HepG2 (cell line): Measurements from ENCODE around the gene VWA1. TPM values are rescaled to one million over a fixed set of nuclear protein-coding genes. Genes with fewer than 3 reads are reported as not detected.

ENCODE experiments used
- MNT ChIP-seq: fragments of 450-650 bp; IDR thresholded peaks from 2 replicates; pipeline ENCODE4 v1.6.1; 2016
- NFYB ChIP-seq: sonication (generic); formaldehyde crosslinking; IDR thresholded peaks from 2 replicates; pipeline ENCODE4 v1.4.0; 2020; ENCODE audit warnings: missing genetic modification reagents
- NR1H2 ChIP-seq: sonication (generic); formaldehyde crosslinking; IDR thresholded peaks from 2 replicates; pipeline ENCODE4 v1.8.1; 2022; ENCODE audit warnings: low read depth, missing genetic modification reagents, borderline replicate concordance
- PPARG ChIP-seq: conservative IDR thresholded peaks from 2 replicates; pipeline ENCODE4 v1.6.1; 2016; ENCODE audit warnings: missing biosample characterization, missing genetic modification reagents
- ZMYM4 ChIP-seq: sonication (generic); formaldehyde crosslinking; IDR thresholded peaks from 2 replicates; pipeline ENCODE4 v1.8.1; 2023; ENCODE audit warnings: mild to moderate bottlenecking, missing genetic modification reagents
- ZNF121 ChIP-seq: sonication (generic); formaldehyde crosslinking; IDR thresholded peaks from 2 replicates; pipeline ENCODE4 v1.5.0; 2020; ENCODE audit warnings: mild to moderate bottlenecking, missing genetic modification reagents
- ZNF138 ChIP-seq: sonication (generic); formaldehyde crosslinking; IDR thresholded peaks from 2 replicates; pipeline ENCODE4 v1.5.0; 2020; ENCODE audit warnings: mild to moderate bottlenecking, low read depth, missing genetic modification reagents
- ZNF251 ChIP-seq: sonication (generic); formaldehyde crosslinking; IDR thresholded peaks from 2 replicates; pipeline ENCODE4 v1.9.0; 2021; ENCODE audit warnings: mild to moderate bottlenecking, missing genetic modification reagents
- ZNF264 ChIP-seq: sonication (generic); formaldehyde crosslinking; IDR thresholded peaks from 2 replicates; pipeline ENCODE4 v1.4.0; 2020; ENCODE audit warnings: missing genetic modification reagents
- ZNF572 ChIP-seq: sonication (generic); formaldehyde crosslinking; IDR thresholded peaks from 2 replicates; pipeline ENCODE4 v1.5.1; 2020; ENCODE audit warnings: mild to moderate bottlenecking, missing genetic modification reagents
- ZNF687 ChIP-seq: sonication (generic); formaldehyde crosslinking; IDR thresholded peaks from 2 replicates; pipeline ENCODE4 v1.5.1; 2020; ENCODE audit warnings: mild to moderate bottlenecking, missing genetic modification reagents, moderate library complexity
- ZNF775 ChIP-seq: sonication (generic); formaldehyde crosslinking; IDR thresholded peaks from 2 replicates; pipeline ENCODE4 v1.4.0; 2020; ENCODE audit warnings: missing genetic modification reagents, mild to moderate bottlenecking, moderate library complexity, borderline replicate concordance
- ZNF850 ChIP-seq: sonication (generic); formaldehyde crosslinking; conservative IDR thresholded peaks from 2 replicates; pipeline ENCODE4 v1.9.0; 2021; ENCODE audit warnings: mild to moderate bottlenecking, missing genetic modification reagents
- ZNF883 ChIP-seq: sonication (generic); formaldehyde crosslinking; IDR thresholded peaks from 2 replicates; pipeline ENCODE4 v1.5.1; 2020; ENCODE audit warnings: mild to moderate bottlenecking, missing genetic modification reagents; ENCODE audit errors: not compliant biosample characterization
- polyA plus RNA-seq, 8 experiments: library from polyadenylated mRNA; depleted of rRNA in 3 of 8; stranded (reverse) in 7 of 8; unstranded in 1 of 8; fragments of >200 nt; fragmentation: Illumina TruSeq in 4 of 8; extraction: Trizol in 4 of 8; gene quantifications; 2 replicates each; pipeline versions ENCODE4 v1.2.1 to v1.2.3, GENCODE V29; 2011 to 2016; ENCODE audit warnings: low read depth in 4 of 8, missing spikeins in 1 of 8, mixed read lengths in 1 of 8; ENCODE audit not compliant: insufficient read depth in 1 of 8
- total RNA-seq, 5 experiments: library from RNA; depleted of rRNA; stranded (reverse); fragments of >200 nt; fragmentation: Illumina TruSeq; extraction: Trizol; gene quantifications; 2 replicates each; pipeline ENCODE4 v1.2.3, GENCODE V29; 2016; ENCODE audit warnings: low read depth in 1 of 5
- TF ChIP-seq, protein P1 (sequence below): sonication (generic); formaldehyde crosslinking; IDR thresholded peaks from 2 replicates; pipeline ENCODE4 v1.9.0; 2021; ENCODE audit warnings: missing genetic modification reagents, mild to moderate bottlenecking, borderline replicate concordance
- TF ChIP-seq, protein P2 (sequence below): IDR thresholded peaks from 2 replicates; pipeline ENCODE4 v1.6.1; 2016; ENCODE audit warnings: low read depth, borderline replicate concordance
- TF ChIP-seq, protein P3 (sequence below): sonication (generic); formaldehyde crosslinking; IDR thresholded peaks from 2 replicates; pipeline ENCODE4; 2020; ENCODE audit warnings: missing genetic modification reagents, mild to moderate bottlenecking, borderline replicate concordance
- TF ChIP-seq, protein P4 (sequence below): sonication (generic); formaldehyde crosslinking; IDR thresholded peaks from 2 replicates; pipeline ENCODE4 v1.8.1; 2023; ENCODE audit warnings: mild to moderate bottlenecking, missing genetic modification reagents, borderline replicate concordance

Gene VWA1
- total and polyA plus RNA-seq, 2 of the 13 experiments (the other 11 are each of a cell fraction or from before 2014, with no cell fraction given): 40.9 to 57.5 TPM

- TF ChIP-seq MNT (no peak), ZNF883 (CRISPR knock-in tag) (no peak), ZNF138 (no peak), ZNF121 (CRISPR knock-in tag) (peak; percentile 36; the same call in 1 of the 2 replicates), PPARG (peak; percentile 64; the same call in 1 of the 2 replicates), ZNF572 (no peak), ZMYM4 (no peak), NR1H2 (no peak), ZNF775 (0 out of 2 replicates have a peak, but pooled peaks have one; percentile 43), ZNF264 (no peak), ZNF251 (no peak), ZNF850 (no peak), NFYB (peak; percentile 43; the same call in 1 of the 2 replicates), ZNF687 (CRISPR knock-in tag) (peak; percentile 93)
- TF ChIP-seq, protein P1, sequence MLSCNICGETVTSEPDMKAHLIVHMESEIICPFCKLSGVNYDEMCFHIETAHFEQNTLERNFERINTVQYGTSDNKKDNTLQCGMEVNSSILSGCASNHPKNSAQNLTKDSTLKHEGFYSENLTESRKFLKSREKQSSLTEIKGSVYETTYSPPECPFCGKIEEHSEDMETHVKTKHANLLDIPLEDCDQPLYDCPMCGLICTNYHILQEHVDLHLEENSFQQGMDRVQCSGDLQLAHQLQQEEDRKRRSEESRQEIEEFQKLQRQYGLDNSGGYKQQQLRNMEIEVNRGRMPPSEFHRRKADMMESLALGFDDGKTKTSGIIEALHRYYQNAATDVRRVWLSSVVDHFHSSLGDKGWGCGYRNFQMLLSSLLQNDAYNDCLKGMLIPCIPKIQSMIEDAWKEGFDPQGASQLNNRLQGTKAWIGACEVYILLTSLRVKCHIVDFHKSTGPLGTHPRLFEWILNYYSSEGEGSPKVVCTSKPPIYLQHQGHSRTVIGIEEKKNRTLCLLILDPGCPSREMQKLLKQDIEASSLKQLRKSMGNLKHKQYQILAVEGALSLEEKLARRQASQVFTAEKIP: no peak
- TF ChIP-seq, protein P2, sequence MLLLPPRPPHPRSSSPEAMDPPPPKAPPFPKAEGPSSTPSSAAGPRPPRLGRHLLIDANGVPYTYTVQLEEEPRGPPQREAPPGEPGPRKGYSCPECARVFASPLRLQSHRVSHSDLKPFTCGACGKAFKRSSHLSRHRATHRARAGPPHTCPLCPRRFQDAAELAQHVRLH: no peak
- TF ChIP-seq, protein P3, sequence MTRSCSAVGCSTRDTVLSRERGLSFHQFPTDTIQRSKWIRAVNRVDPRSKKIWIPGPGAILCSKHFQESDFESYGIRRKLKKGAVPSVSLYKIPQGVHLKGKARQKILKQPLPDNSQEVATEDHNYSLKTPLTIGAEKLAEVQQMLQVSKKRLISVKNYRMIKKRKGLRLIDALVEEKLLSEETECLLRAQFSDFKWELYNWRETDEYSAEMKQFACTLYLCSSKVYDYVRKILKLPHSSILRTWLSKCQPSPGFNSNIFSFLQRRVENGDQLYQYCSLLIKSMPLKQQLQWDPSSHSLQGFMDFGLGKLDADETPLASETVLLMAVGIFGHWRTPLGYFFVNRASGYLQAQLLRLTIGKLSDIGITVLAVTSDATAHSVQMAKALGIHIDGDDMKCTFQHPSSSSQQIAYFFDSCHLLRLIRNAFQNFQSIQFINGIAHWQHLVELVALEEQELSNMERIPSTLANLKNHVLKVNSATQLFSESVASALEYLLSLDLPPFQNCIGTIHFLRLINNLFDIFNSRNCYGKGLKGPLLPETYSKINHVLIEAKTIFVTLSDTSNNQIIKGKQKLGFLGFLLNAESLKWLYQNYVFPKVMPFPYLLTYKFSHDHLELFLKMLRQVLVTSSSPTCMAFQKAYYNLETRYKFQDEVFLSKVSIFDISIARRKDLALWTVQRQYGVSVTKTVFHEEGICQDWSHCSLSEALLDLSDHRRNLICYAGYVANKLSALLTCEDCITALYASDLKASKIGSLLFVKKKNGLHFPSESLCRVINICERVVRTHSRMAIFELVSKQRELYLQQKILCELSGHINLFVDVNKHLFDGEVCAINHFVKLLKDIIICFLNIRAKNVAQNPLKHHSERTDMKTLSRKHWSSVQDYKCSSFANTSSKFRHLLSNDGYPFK (CRISPR knock-in tag): no peak
- TF ChIP-seq, protein P4, sequence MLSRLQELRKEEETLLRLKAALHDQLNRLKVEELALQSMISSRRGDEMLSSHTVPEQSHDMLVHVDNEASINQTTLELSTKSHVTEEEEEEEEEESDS (CRISPR knock-in tag): no peak
Observed at GRCh38 chr1:1421147-1421906, 14.2 kb upstream of the VWA1 start, which contains the start of gene ANKRD65 (continued).
